SU-DHL-6 (cell line): Measurements from ENCODE around the gene PHRF1.

Experiments
- EZH2phosphoT487 ChIP-seq: fragments of 200-600 bp; sonication (generic), shearing (Covaris generic); conservative IDR thresholded peaks from 2 replicates; pipeline ENCODE4 v1.6.1; 2018; ENCODE audit warnings: mild to moderate bottlenecking, antibody characterized with exemption, low read length, moderate library complexity, mixed read lengths
- TF ChIP-seq, protein P1 (sequence below): fragments of 200-600 bp; sonication (generic); IDR thresholded peaks from one replicate; pipeline ENCODE4 v1.5.1; 2017; ENCODE audit warnings: antibody characterized with exemption, mild to moderate bottlenecking, low read length, moderate library complexity; ENCODE audit not compliant: insufficient read depth, poor library complexity, severe bottlenecking

- TF ChIP-seq, protein P1, sequence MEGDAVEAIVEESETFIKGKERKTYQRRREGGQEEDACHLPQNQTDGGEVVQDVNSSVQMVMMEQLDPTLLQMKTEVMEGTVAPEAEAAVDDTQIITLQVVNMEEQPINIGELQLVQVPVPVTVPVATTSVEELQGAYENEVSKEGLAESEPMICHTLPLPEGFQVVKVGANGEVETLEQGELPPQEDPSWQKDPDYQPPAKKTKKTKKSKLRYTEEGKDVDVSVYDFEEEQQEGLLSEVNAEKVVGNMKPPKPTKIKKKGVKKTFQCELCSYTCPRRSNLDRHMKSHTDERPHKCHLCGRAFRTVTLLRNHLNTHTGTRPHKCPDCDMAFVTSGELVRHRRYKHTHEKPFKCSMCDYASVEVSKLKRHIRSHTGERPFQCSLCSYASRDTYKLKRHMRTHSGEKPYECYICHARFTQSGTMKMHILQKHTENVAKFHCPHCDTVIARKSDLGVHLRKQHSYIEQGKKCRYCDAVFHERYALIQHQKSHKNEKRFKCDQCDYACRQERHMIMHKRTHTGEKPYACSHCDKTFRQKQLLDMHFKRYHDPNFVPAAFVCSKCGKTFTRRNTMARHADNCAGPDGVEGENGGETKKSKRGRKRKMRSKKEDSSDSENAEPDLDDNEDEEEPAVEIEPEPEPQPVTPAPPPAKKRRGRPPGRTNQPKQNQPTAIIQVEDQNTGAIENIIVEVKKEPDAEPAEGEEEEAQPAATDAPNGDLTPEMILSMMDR, result no peak
- no peak for TF ChIP-seq EZH2phosphoT487
Observed at GRCh38 chr11:637333-637592, 61.0 kb downstream of the PHRF1 start.
